HG03103 (cell line): ENCODE measurements around the gene REX1BD.

ENCODE experiments used
- ATAC-seq: cut with Tn5 transposase; IDR thresholded peaks from one replicate; pipeline ENCODE4 v1.9.1; 2021; ENCODE audit warnings: low read depth; ENCODE audit not compliant: unreplicated experiment

The REX1BD gene

GRCh38 chr19:18612051-18612771, 23.6 kb downstream of the REX1BD start:
- ATAC-seq, result no peak

- no peak for ATAC-seq
Measured at GRCh38 chr19:18612772-18613588, 24.4 kb downstream of the REX1BD start, which contains the start of gene TMEM59L. TMEM59L (plus strand) TSS chr19:18612870; CDS start chr19:18612959, 89 bp downstream.

GRCh38 chr19:18613589-18614234, 25.1 kb downstream of the REX1BD start:
- no peak for ATAC-seq

GRCh38 chr19:18616023-18616422, 27.4 kb downstream of the REX1BD start:
- no peak for ATAC-seq

GRCh38 chr19:18617562-18617961, 29.0 kb downstream of the REX1BD start:
- ATAC-seq, result no peak

GRCh38 chr19:18618236-18618635, 29.6 kb downstream of the REX1BD start:
- ATAC-seq, result no peak

- no peak for ATAC-seq
Measured at GRCh38 chr19:18620311-18620710, 31.7 kb downstream of the REX1BD start.

- no peak for ATAC-seq
Measured at GRCh38 chr19:18620902-18621301, 32.3 kb downstream of the REX1BD start.

GRCh38 chr19:18626906-18627305, 38.3 kb downstream of the REX1BD start:
- no peak for ATAC-seq

GRCh38 chr19:18629166-18630088, 40.8 kb downstream of the REX1BD start:
- ATAC-seq, result no peak

- ATAC-seq, result no peak
Measured at GRCh38 chr19:18633321-18633720, 44.7 kb downstream of the REX1BD start.

GRCh38 chr19:18634612-18635297, 46.2 kb downstream of the REX1BD start:
- ATAC-seq, result no peak

GRCh38 chr19:18635831-18636182, 47.2 kb downstream of the REX1BD start:
- ATAC-seq, result no peak

GRCh38 chr19:18636183-18636968, 47.8 kb downstream of the REX1BD start:
- ATAC-seq, result peak; percentile 84

GRCh38 chr19:18636969-18637629, 48.5 kb downstream of the REX1BD start, which contains the start of gene KLHL26:
KLHL26 (plus strand) TSS chr19:18637028; CDS start chr19:18637055, 27 bp downstream.
- ATAC-seq, result no peak

GRCh38 chr19:18637673-18638630, 49.4 kb downstream of the REX1BD start:
- ATAC-seq, result no peak

GRCh38 chr19:18639706-18640243, 51.2 kb downstream of the REX1BD start:
- ATAC-seq, result no peak
